NCI-H1417 (cell line): ENCODE data around the gene HEMK1.

ENCODE experiments used
- DNase-seq, 3 experiments: peaks; one replicate each; lab custom pipeline; 2025; lab: John Stamatoyannopoulos, UW

The HEMK1 gene

DNA sequence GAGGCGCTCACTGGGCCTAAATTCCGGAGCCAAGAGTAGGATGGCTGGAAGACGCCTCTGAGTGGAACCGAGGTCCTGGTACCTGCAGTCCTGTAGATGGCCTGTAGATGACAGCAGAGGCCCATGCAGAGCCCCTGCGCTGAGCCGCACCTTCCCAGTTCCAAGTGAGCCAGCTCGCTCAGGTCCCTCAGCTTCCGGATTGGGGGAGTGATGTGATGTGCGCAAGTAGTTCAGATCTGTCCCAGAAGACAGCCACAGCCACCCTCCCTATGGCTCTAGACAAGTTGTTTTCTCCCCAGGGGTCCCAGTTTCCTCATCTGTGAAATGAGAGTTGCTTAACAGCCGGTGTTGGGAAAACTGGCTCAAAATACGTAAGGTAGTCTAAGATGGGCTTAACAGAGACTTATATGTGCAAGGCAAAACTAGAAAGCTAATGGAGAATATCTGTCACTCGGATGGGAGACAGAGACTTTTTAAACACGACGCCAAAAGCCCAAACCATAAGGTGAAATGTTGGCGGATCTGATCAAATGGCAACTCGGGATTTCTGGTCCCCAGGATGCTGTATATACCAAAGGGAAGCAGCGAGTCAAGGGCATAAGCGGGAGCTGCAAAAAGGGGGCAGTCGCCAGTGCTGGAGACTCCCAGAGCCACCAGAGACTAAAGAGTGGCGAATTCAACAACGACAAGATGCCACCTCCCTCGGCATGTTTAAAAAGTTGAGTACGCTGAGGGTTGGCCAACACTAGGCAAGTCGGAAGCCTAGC lies 46.9 kb downstream of the HEMK1 start:
- DNase-seq: peak; percentile 66 to 84 (median 73)

DNA sequence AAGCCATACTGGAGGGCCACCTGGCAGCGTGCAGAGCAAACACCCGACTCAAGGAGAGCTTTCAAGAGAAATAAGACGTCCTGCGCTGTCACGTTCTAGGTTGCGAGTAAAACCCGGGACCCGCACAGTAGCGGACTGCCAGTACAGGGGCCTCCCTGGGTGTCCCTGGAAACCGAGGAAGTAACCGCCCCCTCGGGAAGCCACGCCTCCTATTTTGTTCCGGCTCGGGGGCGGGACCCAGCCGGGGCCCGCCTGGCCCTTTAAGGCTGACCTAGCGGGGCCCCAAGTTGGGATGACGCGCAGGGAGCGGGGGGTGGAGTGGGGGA lies 47.4 kb downstream of the HEMK1 start:
- DNase-seq: peak; percentile 77 to 85 (median 79)

DNA sequence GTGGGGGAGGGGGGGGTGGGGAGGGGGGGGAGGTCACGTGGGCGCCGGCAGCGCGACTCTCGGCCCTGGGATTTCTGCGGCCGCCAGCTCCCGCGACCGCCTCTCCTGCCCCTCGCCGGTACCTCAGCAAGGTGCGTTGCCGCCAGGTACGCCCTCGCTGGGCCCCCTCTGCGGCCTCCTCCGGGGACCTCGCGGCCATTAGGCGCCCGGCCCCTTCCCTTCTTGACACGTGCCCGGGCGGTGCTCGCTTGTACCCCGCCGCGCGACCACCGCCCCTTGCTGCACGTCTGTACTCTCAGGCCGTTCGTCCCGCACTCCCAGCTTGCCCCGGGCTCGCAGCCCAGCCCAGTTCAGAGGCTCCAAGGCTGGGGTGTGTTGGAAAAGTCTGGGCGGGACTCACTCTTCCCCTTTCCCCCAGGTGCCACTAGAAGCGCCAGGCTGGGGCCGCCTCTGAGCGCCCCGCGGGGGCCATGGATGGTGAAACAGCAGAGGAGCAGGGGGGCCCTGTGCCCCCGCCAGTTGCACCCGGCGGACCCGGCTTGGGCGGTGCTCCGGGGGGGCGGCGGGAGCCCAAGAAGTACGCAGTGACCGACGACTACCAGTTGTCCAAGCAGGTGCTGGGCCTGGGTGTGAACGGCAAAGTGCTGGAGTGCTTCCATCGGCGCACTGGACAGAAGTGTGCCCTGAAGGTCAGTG lies 47.9 kb downstream of the HEMK1 start, which contains the start of gene MAPKAPK3:
Gene MAPKAPK3, plus strand, starts transcription at position 56 of the 696 bp plus-strand sequence. Its CDS starts 415 bp downstream, at position 471.
- DNase-seq: peak in 2 of 3 experiments; percentile 23 to 47

- no peak for DNase-seq
Measured at GRCh38 chr3:50617911-50618481, 48.7 kb downstream of the HEMK1 start.

GRCh38 chr3:50620420-50620819 lies 51.1 kb downstream of the HEMK1 start:
- no peak for DNase-seq

GRCh38 chr3:50620820-50621219 lies 51.5 kb downstream of the HEMK1 start:
- DNase-seq: no peak

GRCh38 chr3:50622881-50623280 lies 53.6 kb downstream of the HEMK1 start:
- DNase-seq: no peak

DNA sequence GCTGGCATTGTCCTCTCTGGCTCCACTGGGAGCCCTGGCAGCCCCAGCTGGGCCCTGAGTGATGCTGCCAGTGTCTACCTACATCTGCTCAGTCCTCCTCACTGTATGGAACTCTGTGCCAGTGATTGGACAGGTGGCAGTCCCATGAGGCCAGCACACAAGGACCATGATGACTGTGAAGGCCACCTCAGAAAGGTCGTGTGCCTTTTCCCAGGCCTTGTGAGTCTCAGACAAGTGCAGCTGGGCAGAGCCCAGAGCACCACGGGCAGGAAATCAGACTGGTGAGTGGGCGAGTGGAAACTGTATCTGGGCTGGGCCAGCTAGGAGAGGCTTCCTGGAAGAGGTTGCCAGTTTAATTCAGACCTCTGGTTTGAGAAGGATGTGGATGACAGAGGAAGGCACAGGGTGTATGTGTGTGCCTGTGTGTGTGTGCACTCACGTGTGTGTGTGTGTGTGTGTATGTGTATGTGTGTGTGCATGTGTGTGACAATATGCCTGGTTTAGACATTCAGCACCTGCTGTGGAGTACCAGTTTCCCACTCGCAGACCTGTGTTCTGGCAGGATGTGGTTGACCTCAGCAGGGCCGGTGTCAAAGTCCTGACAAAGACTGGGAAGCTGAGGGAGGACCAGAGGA lies 54.6 kb downstream of the HEMK1 start:
- DNase-seq: no peak

- DNase-seq: no peak
Measured at GRCh38 chr3:50624634-50625033, 55.3 kb downstream of the HEMK1 start.

- no peak for DNase-seq
Measured at GRCh38 chr3:50625231-50626182, 56.2 kb downstream of the HEMK1 start.

- DNase-seq: no peak
Measured at GRCh38 chr3:50626401-50626800, 57.1 kb downstream of the HEMK1 start.

- DNase-seq: peak in 1 of 3 experiments; percentile 5
Measured at GRCh38 chr3:50627407-50628051, 58.2 kb downstream of the HEMK1 start.

DNA sequence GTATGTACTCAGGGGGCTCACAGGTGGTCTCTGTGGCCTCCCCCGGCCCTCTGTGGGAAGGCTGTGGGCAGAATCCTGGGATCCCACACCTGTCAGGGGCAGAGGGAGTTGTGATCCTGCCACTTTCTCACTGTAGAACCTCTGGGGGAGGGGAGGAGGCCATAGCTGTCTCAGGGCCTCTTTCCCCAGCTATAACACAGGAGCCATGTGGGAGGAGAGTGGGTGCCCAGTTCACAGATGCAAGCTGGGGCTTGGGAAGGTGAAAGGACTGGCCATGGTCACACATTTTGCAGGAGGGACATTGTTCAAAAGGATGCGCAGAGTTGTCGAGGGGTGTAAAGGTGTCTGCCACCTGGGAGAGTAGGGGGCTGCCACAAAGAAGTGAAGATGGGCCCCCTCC lies 59.3 kb downstream of the HEMK1 start:
- no peak for DNase-seq

- no peak for DNase-seq
Measured at GRCh38 chr3:50630394-50630793, 61.1 kb downstream of the HEMK1 start.

- peak; percentile 52 to 81 (median 53) for DNase-seq
Measured at GRCh38 chr3:50630877-50631276, 61.6 kb downstream of the HEMK1 start.

- DNase-seq: no peak
Measured at GRCh38 chr3:50632450-50632849, 63.1 kb downstream of the HEMK1 start.

DNA sequence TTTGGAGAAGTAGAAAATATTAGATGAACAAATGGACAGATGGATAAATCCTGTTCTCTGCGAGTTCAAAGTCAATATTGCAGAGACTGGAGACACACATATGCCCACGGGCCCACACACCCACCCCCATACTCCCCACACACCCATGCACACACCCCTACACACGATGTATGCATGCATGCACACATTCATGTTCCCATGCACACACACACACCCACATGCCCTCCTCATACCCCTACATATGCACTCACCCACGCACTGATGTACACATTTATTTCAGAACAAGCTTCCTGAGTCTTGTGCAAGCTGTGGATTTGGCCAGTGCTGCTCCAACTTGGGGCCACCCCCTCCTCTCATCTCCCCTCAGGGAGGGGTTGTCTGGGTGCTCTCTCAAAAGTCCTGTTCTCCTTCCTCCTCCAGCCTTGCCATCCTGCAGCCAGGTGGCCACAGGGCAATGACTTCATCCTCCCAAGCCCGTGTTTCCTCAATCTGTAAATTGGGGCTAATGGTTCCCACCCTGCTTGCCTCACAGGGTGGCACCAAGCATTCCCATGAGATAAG lies 64.0 kb downstream of the HEMK1 start:
- DNase-seq: no peak

GRCh38 chr3:50635066-50635465 lies 65.7 kb downstream of the HEMK1 start:
- DNase-seq: no peak

DNA sequence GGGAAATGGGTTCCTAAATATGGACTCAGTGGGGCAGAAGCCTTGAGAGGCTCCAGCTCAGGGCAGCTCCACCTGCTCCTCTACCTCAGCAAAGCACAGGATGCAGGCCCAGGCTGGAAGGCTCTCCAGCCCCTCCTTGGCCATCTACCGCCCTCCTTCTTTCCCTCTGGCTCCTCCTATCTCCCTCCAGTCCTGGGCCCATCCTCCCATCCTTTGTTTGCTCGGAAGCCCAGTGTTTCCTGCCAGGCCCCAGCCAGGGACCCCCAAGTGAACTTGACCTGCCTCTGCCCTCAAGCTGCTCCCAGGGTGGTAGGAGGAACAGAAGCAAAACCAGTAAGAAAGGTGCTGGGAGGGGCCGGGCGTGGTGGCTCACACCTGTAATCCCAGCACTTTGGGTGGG lies 67.7 kb downstream of the HEMK1 start:
- no peak for DNase-seq

GRCh38 chr3:50637945-50638344 lies 68.6 kb downstream of the HEMK1 start:
- no peak for DNase-seq

GRCh38 chr3:50639055-50639494 lies 69.8 kb downstream of the HEMK1 start:
- DNase-seq: no peak
